ENCODE measurements around the gene STK17B. TPM values are rescaled to one million over a fixed set of nuclear protein-coding genes. Genes with fewer than 3 reads are reported as not detected.

Gene STK17B
- total and polyA plus RNA-seq, 9 of the 15 experiments (the other 6 are each of a cell fraction or from before 2014, with no cell fraction given): 2.3 to 17.7 (median 8.5) TPM

DNA sequence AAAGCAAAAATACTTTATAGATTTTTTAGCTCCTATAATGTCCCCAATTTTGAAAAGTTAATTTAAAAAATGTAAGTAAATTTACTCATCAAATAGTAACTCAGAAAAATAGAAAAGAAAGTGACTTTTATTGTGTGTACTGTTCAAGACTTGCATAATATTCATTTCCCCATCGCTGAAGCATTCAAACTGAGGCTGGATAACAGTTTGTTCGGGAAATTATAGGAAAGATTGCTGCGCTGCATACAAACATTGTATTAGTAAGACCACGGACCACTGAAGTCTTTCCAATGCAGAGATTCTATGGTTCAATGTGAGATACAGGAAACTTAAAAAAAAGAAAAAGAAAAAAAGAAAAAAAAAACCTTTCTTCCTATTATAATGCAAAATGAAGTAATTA is 10.4 kb downstream of the STK17B start:
- ChIA-PET CTCF (ENCODE audit: low intra/inter-chr PET ratio) (no interaction called here), POLR2A (interaction anchor here (0.8 kb wide), 1 partner anchor 15 kb away, joined by 3 read pairs; no protein-coding TSS in a partner anchor)
- no peaks in the 10 kb centered on the region for H4K20me1 ChIP-seq (replicated peaks; ENCODE audit: control insufficient read depth, insufficient read depth, low read length)
- in situ Hi-C loops (cut with MboI): no loop called here
- H3K79me2 ChIP-seq (ENCODE audit: control insufficient read depth, insufficient read depth, low read length): peaks cover 44% of the 10 kb centered on the region
- BruUV-seq (replicated peaks): no TSS peak
- no peak for ATAC-seq
- TF ChIP-seq RAD51 (IDR thresholded peaks at IDR 0.05; ENCODE audit: borderline replicate concordance, low read depth) (no peak), ZNF764 (CRISPR knock-in tag; IDR thresholded peaks at IDR 0.05; ENCODE audit: low read depth) (no peak), EGR1 (conservative IDR thresholded peaks at IDR 0.05) (no peak), HDGF (IDR thresholded peaks at IDR 0.05) (no peak), ZNF217 (CRISPR knock-in tag; IDR thresholded peaks at IDR 0.05) (no peak), E2F8 (IDR thresholded peaks at IDR 0.05; ENCODE audit: low read depth, partially characterized antibody) (no peak)
- WGBS (ENCODE audit: insufficient coverage, low coverage, missing lambda C conversion rate): 68% methylated on average over 4 of the region's 4 CpGs
- no peak for DNase-seq (ENCODE audit: extremely low read depth in 1 of 4, low spot score in 3 of 4)
- H3K27ac ChIP-seq (ENCODE audit: extremely low read depth, low read depth, low read length): peak overlapping the region; percentile 57; the same call in 1 of the 3 replicates
- H2AFZ ChIP-seq (ENCODE audit: low read depth, low read length): no peak overlapping the region
- H3K4me3 ChIP-seq: no peak overlapping the region
- no peak overlapping the region for H3K9ac ChIP-seq (ENCODE audit: insufficient read depth in 1 of 2, low read depth in 2 of 2, low read length in 2 of 2)
- peaks cover 0 to 4% of the 10 kb centered on the region in 2 experiments; a peak in 1 of 5 replicates for H3K4me1 ChIP-seq (replicated peaks in 1 of 2; ENCODE audit: control insufficient read depth in 2 of 2, insufficient read depth in 2 of 2, low read length in 2 of 2)
- no peaks in the 10 kb centered on the region for H3K27me3 ChIP-seq (ENCODE audit: control insufficient read depth in 2 of 2, insufficient read depth in 2 of 2, low read length in 2 of 2)
- 0 out of 2 replicates have a peak, but pooled peaks cover 4% of the 10 kb centered on the region for H3K9me3 ChIP-seq (replicated peaks; ENCODE audit: control insufficient read depth, insufficient read depth, low read depth, low read length)
- H3K4me2 ChIP-seq (ENCODE audit: insufficient read depth, low read length): no peak overlapping the region
- H3K36me3 ChIP-seq (ENCODE audit: control insufficient read depth, insufficient read depth, low read length): peaks cover 36% of the 10 kb centered on the region; the same call in 2 of the 3 replicates
- intact Hi-C loops (cut with micrococcal nuclease): no loop called here
- H3K9me1 ChIP-seq (ENCODE audit: control insufficient read depth, insufficient read depth, low read length): no peaks in the 10 kb centered on the region
- no peak for FAIRE-seq
